H7 (cell line): ENCODE measurements around the gene MMADHC. TPM values are rescaled to one million over a fixed set of nuclear protein-coding genes. Genes with fewer than 3 reads are reported as not detected.
"Not testable (repeated sequence)": the region's sequence is repeated elsewhere in the genome, so short reads cannot be mapped to it uniquely, and the experiment has no call there.

Experiments
- DNase-seq: peaks from one replicate; pipeline ENCODE4 v3.0.0; 2012
- H3K27me3 ChIP-seq: 2 replicates; pipeline ENCODE4 v1.6.0; 2011; ENCODE audit warnings: mild to moderate bottlenecking, low read length; ENCODE audit not compliant: control insufficient read depth, insufficient read depth
- H3K36me3 ChIP-seq: replicated peaks from 2 replicates; pipeline ENCODE4 v1.5.1; 2011; ENCODE audit warnings: low read length; ENCODE audit not compliant: control insufficient read depth, insufficient read depth
- H3K4me3 ChIP-seq: 2 replicates; pipeline ENCODE4 v1.5.1; 2011; ENCODE audit warnings: low read depth, mild to moderate bottlenecking, control low read depth, low read length, moderate library complexity; ENCODE audit not compliant: insufficient read depth
- total RNA-seq: library from RNA; depleted of rRNA; stranded (reverse); fragments of >200 nt; shearing (Covaris generic); gene quantifications from 2 replicates; pipeline ENCODE4 v1.2.3, GENCODE V29; 2014

Gene MMADHC
- total RNA-seq, 1 experiment from 2014 or later = 166 TPM

DNA sequence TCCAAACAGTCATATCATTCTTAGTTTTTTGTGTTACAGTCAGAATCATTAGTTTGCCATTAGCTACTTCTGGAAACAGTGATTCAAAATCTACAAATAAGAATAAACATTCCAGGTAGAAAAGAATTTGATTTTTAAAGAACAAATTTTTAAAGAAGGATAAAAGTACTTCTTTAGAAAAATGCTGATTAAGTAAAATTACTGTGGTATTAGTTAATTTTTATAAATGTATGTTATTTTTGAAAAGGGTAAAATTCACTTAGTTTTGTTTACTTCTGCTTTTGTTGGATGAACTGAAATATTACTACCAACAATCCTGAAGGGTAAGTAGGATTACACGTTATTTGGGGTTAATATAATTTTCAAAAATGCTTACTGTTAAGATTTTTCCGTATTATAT, 11.8 kb downstream of the MMADHC start:
- Histone ChIP-seq H3K4me3 (no peak overlapping the region), H3K27me3 (no peaks in the 10 kb centered on the region), H3K36me3 (peaks cover 24% of the 10 kb centered on the region)
- no peak for DNase-seq

DNA sequence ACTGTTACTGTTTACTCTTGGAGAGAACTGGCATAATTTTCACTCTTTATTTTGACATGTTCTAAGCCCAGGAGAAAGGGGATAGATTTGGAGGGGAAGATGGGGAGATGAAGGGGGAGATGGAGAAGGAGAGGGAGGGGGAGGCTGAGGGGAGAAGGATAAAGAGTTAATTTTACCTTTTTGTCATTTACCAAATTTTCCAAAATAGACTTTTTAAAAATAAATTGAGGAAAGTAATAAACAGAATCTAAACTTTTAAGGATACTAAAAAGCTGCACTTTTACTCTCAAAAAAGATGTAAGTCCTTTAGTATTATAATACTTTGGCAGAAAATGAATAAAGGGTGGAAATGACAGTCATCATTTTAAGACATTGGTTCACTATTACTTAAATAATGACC, 12.3 kb downstream of the MMADHC start:
- DNase-seq = no peak
- peaks cover 24% of the 10 kb centered on the region for H3K36me3 ChIP-seq
- H3K4me3 ChIP-seq = no peak overlapping the region

DNA sequence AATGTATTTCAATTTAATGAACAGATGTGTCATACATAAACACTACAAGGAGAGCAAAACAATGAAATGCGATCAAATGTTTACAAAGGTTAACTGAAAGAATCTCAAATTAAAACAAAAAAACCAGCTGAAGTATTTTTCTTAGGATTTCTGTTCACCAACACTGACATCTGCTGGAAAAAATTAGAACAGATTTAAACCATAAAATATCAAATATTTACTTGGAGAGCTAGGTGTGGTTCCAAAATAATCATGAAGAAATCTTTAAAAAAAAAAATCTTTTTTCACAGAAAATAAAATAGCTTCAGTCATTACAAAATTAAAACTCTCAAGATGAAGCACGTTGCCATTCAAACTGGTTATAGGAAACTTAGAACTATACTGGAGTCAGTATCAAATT, 13.8 kb downstream of the MMADHC start:
- Histone ChIP-seq H3K27me3 (no peaks in the 10 kb centered on the region), H3K36me3 (peaks cover 29% of the 10 kb centered on the region), H3K4me3 (no peak overlapping the region)
- DNase-seq = no peak

More for the DNA sequence above, 12.3 kb downstream of the MMADHC start:
- no peaks in the 10 kb centered on the region for H3K27me3 ChIP-seq

DNA sequence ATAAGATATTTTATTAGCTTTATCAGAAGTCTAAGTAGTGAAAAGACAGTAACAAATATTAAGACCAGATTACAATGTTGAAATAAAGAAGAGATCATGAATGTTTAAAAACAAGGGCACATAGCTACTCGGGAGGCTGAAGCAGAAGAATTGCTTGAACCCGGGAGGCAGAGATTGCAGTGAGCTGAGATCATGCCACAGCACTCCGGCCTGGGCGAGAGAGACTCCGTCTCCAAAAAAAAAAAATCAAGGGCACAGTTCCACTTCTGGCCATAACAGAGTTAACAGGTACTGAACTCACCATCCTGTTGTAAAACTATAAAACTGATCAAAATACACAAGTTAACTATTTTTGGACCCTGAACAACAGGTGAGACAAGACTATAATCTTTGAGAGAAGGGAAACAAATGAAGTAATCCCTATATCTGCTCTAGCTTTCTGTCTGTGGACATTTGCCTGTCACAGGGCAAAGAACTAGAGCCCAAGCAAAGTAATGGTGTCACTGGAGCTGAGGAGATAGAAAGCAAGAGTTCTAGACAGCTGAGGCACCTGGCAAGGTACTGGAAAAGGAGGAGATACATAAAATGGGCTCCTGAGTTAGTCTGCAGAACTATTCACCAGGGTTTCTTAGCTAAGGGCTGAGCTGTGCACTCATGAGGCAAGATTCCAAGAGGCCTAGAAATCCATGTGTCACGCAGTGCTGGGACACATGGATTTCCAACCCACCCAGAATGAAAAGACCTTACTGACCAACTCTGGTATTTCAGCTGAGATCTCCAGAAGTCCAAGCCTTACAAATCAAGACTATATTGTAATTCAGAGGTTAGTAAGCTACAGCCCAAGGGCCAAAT, 15.2 kb downstream of the MMADHC start:
- Histone ChIP-seq H3K27me3 (no peaks in the 10 kb centered on the region), H3K36me3 (peaks cover 27% of the 10 kb centered on the region), H3K4me3 (no peak overlapping the region)
- DNase-seq = no peak

DNA sequence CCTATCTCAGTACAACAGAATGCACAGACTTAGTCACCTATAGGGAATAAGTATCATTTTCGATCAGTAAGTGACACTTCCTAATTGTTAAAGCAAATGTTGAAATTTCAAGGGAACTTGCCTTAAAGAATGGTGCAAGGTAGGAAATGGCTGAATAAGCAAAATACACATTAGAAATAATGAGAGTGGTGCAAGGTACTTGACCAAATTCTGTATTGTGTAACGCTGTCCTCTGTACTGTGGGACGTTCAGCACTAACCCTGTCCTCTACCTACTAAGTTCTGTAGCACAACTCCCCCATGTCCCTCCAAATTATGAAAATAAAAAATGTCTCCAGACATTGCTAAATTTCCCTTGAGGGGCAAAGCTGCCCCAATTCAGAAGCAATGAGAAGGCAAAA, 19.4 kb downstream of the MMADHC start:
- H3K27me3 ChIP-seq = no peaks in the 10 kb centered on the region
- H3K36me3 ChIP-seq = peaks cover 17% of the 10 kb centered on the region
- no peak for DNase-seq
- H3K4me3 ChIP-seq = no peak overlapping the region

DNA sequence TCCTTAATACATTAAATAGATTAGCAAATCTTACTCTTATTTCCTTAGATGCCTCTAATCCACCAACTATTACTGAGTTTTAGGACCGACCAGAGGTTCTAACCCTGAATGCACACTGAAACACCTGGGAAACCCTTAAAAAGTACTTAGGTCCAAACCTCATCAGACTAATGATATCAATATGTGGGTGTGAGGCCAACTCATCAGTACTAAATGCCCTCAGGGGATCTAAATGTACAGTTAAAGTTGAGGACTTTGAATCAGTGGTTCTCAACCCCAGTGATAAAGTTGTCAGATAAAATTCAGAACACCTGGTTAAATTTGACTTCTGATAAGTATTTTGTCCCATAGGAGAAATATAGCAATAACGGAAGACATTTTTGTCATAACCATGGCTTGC, 20.9 kb downstream of the MMADHC start:
- Histone ChIP-seq H3K27me3 (no peaks in the 10 kb centered on the region), H3K36me3 (peaks cover 17% of the 10 kb centered on the region), H3K4me3 (no peak overlapping the region)
- DNase-seq = no peak

DNA sequence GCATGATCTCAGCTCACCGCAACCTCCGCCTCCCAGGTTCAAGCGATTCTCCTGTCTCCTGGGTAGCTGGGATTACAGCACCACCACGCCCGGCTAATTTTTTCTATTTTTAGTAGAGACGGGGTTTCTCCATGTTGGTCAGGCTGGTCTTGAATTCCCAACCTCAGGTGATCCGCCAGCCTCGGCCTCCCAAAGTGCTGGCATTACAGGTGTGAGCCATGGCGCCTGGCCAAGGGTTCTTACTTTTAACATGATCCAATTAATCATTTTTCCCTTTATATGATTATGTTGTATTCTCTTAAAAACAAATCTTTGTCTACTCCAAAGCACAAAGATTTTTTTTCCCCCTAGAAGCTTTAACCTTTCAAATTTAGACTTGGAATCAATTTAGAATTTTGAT, 21.9 kb downstream of the MMADHC start:
- H3K27me3 ChIP-seq, DNase-seq, H3K4me3 ChIP-seq: not testable (repeated sequence)
- H3K36me3 ChIP-seq = peaks cover 17% of the 10 kb centered on the region

DNA sequence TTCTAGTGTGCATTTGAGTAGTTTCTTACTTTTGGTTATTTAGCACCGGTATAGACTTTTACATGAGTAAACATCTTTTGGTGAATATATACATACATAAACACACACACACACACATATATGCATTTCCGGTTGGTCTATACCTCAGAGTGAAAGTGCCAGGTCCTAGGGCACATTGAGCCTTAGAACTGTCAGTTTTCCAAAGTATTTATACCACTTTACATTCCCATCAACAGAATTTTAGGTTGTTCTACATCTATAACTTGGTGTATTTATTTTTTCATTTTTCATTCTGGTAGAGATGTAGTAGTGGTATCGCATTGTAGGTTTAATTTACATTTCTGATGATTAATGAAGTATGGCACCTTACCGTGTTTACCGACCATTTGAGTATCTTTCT, 22.6 kb downstream of the MMADHC start:
- peaks cover 13% of the 10 kb centered on the region for H3K36me3 ChIP-seq
- H3K27me3 ChIP-seq = no peaks in the 10 kb centered on the region
- no peak overlapping the region for H3K4me3 ChIP-seq
- no peak for DNase-seq

DNA sequence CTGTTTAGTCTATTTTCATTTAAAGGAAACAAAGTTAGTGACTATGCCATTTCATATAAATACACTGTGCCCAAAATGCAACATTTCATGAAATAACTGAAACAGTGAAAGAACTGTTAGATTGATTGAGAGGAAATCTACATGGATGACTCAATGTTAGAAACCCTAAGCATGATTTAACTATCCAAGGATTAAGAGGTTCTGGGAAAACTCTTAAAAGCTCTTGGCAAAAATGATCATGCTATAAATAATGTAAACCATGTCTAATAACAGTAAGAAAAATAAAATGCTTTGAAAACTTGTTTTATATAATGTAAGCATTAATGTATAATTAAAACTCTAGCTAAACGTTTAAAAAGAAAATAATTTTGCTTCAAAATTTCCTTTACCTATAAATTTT, 23.5 kb downstream of the MMADHC start:
- peaks cover 7% of the 10 kb centered on the region for H3K36me3 ChIP-seq
- no peaks in the 10 kb centered on the region for H3K27me3 ChIP-seq
- no peak overlapping the region for H3K4me3 ChIP-seq
- DNase-seq = no peak

DNA sequence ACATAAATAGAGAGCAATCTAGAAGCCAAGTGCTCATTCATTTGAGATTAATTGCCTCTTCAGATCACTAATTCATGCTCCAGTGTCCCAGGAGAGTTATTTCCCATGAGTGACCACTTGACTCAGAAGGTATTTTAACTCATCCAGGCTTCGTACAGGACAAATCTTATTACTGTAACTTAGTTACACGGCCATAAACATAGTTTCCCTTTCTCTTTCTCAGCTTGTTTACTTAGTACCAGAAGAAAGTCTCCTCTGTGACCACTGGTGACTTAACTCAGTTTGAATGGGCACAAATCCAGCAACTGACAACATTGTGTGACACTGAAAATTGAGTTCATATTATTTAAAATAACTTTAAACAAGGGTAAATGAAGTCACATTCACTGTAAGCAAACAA, 25.3 kb downstream of the MMADHC start:
- no peaks in the 10 kb centered on the region for H3K27me3 ChIP-seq
- DNase-seq = no peak
- H3K4me3 ChIP-seq = no peak overlapping the region

DNA sequence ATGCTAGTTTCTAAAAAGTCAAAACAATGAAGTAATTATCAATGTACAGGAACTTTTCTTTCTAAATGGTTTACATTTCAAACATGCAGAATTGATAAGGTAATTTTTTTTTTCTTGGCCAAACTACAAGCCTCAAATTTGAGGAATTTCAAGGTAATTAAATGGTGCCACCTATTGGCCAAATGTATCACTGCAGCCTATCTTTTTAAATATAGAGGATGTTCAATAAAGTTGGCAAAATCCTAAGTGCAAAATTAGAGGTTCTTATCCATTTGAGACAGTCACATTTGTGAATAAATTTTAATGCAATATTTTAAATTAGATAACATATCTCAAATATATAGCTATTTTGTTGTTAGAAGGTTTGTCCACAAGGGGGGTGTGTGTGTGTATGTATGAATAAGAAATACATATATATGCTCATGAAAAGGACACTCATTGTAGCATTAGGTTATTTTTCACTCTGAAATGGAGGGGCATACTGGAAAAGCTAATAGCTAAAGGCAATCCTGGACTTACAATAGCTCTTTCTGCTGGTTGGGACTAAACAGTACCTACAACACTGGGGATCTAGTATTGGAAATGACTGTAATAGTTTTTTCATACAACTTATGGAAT, 26.2 kb downstream of the MMADHC start:
- no peaks in the 10 kb centered on the region for H3K27me3 ChIP-seq
- H3K4me3 ChIP-seq = no peak overlapping the region
- no peaks in the 10 kb centered on the region for H3K36me3 ChIP-seq
- DNase-seq = peak; percentile 32

More for the DNA sequence above, 25.3 kb downstream of the MMADHC start:
- H3K36me3 ChIP-seq = peaks cover 2% of the 10 kb centered on the region

DNA sequence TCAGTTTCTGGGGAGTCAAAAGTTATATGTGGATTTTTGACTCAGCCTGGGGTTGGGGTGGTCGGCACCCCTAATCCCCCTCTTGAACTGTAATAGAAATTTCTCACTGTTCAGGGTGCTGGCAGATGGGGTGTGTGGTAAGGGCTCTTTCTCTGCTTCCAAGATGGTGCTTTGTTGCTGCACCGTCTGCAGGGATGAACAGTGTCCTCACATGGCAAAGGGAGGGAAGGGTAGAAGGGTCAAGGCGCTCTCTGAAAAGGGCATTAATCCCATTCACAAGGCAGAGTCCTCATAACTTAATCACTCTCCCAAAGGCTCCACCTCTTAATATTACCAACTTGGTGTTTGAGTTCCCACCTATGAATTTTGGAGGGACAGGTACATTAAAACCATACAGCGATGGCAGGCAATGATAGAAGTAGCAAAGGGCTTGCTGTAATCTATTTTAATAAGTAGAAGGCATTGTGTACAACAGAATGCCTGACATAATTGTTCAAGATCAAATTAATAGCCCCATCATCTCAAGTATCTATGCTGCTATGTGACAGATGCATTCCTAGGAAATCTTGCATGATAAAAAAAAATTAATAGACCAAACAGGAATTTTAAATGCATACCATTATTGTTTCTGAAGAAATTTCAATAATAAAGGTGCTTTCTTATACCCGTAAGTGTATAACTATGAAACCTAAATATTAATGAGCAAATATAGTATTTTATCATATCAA, 28.1 kb downstream of the MMADHC start:
- DNase-seq = no peak
- Histone ChIP-seq H3K27me3 (no peaks in the 10 kb centered on the region), H3K36me3 (no peaks in the 10 kb centered on the region), H3K4me3 (no peak overlapping the region)

DNA sequence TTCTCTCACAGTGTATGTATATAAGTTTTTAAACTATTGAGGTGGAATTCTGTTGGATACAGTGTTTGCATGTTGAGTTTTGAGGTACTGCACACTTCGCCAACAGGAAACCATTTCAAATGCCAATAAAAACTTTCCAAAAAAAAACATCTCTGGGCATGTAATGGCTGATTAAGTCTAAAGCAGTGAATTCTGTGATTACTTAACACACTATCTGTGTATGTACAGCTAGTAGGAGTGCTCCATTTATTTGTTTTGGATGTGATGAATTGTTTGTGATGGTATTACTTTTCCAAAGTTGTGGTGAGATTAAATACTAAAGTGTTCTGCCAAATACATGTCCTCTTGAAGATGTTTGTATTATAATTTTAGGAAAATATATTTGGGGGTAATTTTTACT, 31.1 kb downstream of the MMADHC start:
- DNase-seq = no peak
- Histone ChIP-seq H3K4me3 (no peak overlapping the region), H3K36me3 (no peaks in the 10 kb centered on the region), H3K27me3 (no peaks in the 10 kb centered on the region)

DNA sequence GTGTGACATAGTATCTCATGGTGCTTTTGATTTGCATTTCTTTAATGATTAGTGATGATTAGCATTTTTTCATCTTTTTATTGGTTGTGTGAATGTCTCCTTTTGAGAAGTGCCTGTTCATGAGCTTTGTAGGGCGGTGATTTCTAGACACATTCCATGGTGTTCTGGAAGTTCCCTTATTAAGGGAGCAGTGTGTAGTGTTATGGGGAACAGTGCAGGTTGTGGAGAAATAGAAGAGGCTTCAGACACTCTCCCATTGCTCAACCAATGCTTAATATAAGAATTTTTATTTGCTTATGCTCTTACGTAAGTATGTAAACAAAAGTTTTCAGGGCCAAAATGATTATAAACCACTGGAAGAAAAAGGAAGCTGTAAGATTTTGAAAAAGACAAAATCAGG, 34.7 kb downstream of the MMADHC start:
- Histone ChIP-seq H3K4me3 (no peak overlapping the region), H3K27me3 (no peaks in the 10 kb centered on the region), H3K36me3 (no peaks in the 10 kb centered on the region)
- no peak for DNase-seq

DNA sequence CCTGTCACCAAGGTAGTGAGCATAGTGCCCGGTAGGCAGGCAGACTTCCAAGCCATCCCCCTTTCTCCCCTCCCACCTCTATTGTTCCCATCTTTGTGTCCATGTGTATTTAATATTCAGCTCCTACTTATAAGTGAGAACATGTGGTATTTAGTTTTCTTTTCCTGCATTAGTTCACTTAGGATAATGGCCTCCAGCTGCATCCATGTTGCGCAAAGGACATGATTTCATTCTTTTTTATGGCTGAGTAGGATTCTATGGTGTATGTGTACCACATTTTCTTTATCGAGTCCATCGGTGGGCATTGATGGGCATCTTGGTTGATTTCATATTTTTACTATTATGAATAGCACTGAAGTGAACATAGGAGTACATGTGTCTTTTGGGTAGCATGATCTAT, 35.3 kb downstream of the MMADHC start:
- DNase-seq = no peak
- Histone ChIP-seq H3K27me3 (no peaks in the 10 kb centered on the region), H3K4me3 (no peak overlapping the region), H3K36me3 (no peaks in the 10 kb centered on the region)
